Trophoblast cell (in vitro differentiated cells and primary cell): Measurements from ENCODE around the gene AGBL1.
A peak's percentile ranks its signal among the peaks of the same experiment; 100 is the strongest.

Experiments used
- DNase-seq, 2 donors: peaks; one replicate each; pipeline ENCODE4 v3.0.0-alpha.2; 2016
- H2AFZ ChIP-seq: 2 replicates; pipeline ENCODE4 v1.6.1; 2013; ENCODE audit warnings: low read length, moderate library complexity, mild to moderate bottlenecking; ENCODE audit not compliant: insufficient read depth, poor library complexity
- H2AK5ac ChIP-seq: 2 replicates; pipeline ENCODE4 v1.6.1; 2013; ENCODE audit warnings: mild to moderate bottlenecking, low read length
- H2BK120ac ChIP-seq: 2 replicates; pipeline ENCODE4 v1.6.1; 2013; ENCODE audit warnings: low read length, mild to moderate bottlenecking, moderate library complexity; ENCODE audit not compliant: insufficient read depth, poor library complexity
- H2BK12ac ChIP-seq: 2 replicates; pipeline ENCODE4 v1.6.1; 2013; ENCODE audit warnings: mild to moderate bottlenecking, low read length, moderate library complexity
- H2BK5ac ChIP-seq: 2 replicates; pipeline ENCODE4 v1.6.1; 2013; ENCODE audit warnings: low read length, low read depth, moderate library complexity, mild to moderate bottlenecking; ENCODE audit not compliant: poor library complexity
- H3K14ac ChIP-seq: 2 replicates; pipeline ENCODE4 v1.6.1; 2013; ENCODE audit warnings: mild to moderate bottlenecking, low read length
- H3K18ac ChIP-seq: 2 replicates; pipeline ENCODE4 v1.6.1; 2013; ENCODE audit warnings: mild to moderate bottlenecking, low read length
- H3K23ac ChIP-seq: 2 replicates; pipeline ENCODE4 v1.6.1; 2013; ENCODE audit warnings: low read length
- H3K27ac ChIP-seq: 2 replicates; pipeline ENCODE4 v1.5.1; 2013; ENCODE audit warnings: low read depth, mild to moderate bottlenecking, inconsistent platforms, low read length, moderate library complexity
- H3K27me3 ChIP-seq: 2 replicates; pipeline ENCODE4 v1.6.1; 2013; ENCODE audit warnings: inconsistent platforms, mild to moderate bottlenecking, low read length, moderate library complexity; ENCODE audit not compliant: insufficient read depth
- H3K36me3 ChIP-seq, 2 experiments: 1 replicate in 1 of 2; 2 replicates in 1 of 2; pipeline ENCODE4 v1.6.1; 2013; ENCODE audit warnings: low read length in 2 of 2, mild to moderate bottlenecking in 2 of 2, moderate library complexity in 1 of 2; ENCODE audit not compliant: insufficient read depth in 2 of 2, control insufficient read depth in 1 of 2
- H3K4ac ChIP-seq: 2 replicates; pipeline ENCODE4 v1.6.1; 2013; ENCODE audit warnings: low read depth, mild to moderate bottlenecking, low read length, moderate library complexity
- H3K4me1 ChIP-seq, 2 experiments: 1 replicate in 1 of 2; 2 replicates in 1 of 2; pipeline ENCODE4 v1.6.1; 2013; ENCODE audit warnings: low read length in 2 of 2, mild to moderate bottlenecking in 2 of 2, moderate library complexity in 1 of 2; ENCODE audit not compliant: insufficient read depth in 2 of 2, control insufficient read depth in 1 of 2
- H3K4me2 ChIP-seq: 2 replicates; pipeline ENCODE4 v1.6.1; 2013; ENCODE audit warnings: inconsistent platforms, mild to moderate bottlenecking, low read length, moderate library complexity
- H3K4me3 ChIP-seq: 2 replicates; pipeline ENCODE4 v1.5.1; 2013; ENCODE audit warnings: mild to moderate bottlenecking, low read depth, low read length, inconsistent platforms
- H3K79me1 ChIP-seq: one replicate; pipeline ENCODE4 v1.6.1; 2013; ENCODE audit warnings: low read length
- H3K79me2 ChIP-seq: 2 replicates; pipeline ENCODE4 v1.6.1; 2013; ENCODE audit warnings: low read length, mild to moderate bottlenecking; ENCODE audit not compliant: control insufficient read depth, insufficient read depth, poor library complexity
- H3K9ac ChIP-seq: 2 replicates; pipeline ENCODE4 v1.6.1; 2013; ENCODE audit warnings: mild to moderate bottlenecking, low read length
- H3K9me3 ChIP-seq: 2 replicates; pipeline ENCODE4 v1.6.1; 2013; ENCODE audit warnings: low read depth, mild to moderate bottlenecking, control low read depth, inconsistent platforms, low read length; ENCODE audit not compliant: insufficient read depth
- H4K12ac ChIP-seq: 2 replicates; pipeline ENCODE4 v1.6.1; 2013; ENCODE audit warnings: low read depth, mild to moderate bottlenecking, low read length, moderate library complexity
- H4K8ac ChIP-seq: 2 replicates; pipeline ENCODE4 v1.6.1; 2013; ENCODE audit warnings: low read depth, mild to moderate bottlenecking, low read length, moderate library complexity
- H4K91ac ChIP-seq: one replicate; pipeline ENCODE4 v1.6.1; 2013; ENCODE audit warnings: low read depth, mild to moderate bottlenecking, low read length, moderate library complexity
- WGBS: extraction: QIAGEN DNeasy Blood & Tissue Kit; methylation state at CpG from one replicate; pipeline ENCODE4 v1.1.7; 2013; ENCODE audit warnings: missing lambda C conversion rate; ENCODE audit not compliant: insufficient read length, insufficient coverage; ENCODE audit errors: extremely low coverage; 5-methylcytosine and 5-hydroxymethylcytosine counted together

Gene AGBL1

DNA sequence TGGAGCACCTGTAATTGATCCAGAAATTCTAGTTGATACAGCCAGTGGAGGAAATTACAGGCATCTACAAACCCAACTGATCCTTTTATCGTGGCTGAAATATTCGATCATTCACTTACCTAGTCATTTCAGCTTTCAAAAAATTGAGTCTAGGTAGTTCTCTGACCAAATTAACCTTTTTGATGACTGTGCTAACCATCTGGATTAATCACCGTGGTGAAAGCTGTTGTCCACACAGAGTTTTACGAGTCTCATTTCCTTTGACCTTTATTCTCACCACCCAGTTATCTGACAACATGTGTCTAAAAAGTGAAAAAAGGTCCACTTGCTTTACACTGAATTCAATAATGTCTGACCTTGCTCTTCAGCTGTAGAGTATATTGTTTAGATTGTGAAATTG is 354.3 kb downstream of the AGBL1 start:
- no CpG with 5 or more reads among the region's 4 CpGs for WGBS
- H4K8ac ChIP-seq = no peak overlapping the region
- H2AFZ ChIP-seq = no peak overlapping the region
- H3K4me1 ChIP-seq = no peaks in the 10 kb centered on the region
- H3K23ac ChIP-seq = no peak overlapping the region
- H4K91ac ChIP-seq = no peak overlapping the region
- no peak overlapping the region for H3K4me2 ChIP-seq
- no peak overlapping the region for H3K4ac ChIP-seq
- H3K18ac ChIP-seq = no peak overlapping the region
- no peaks in the 10 kb centered on the region for H3K79me1 ChIP-seq
- no peaks in the 10 kb centered on the region for H3K36me3 ChIP-seq
- no peaks in the 10 kb centered on the region for H3K9me3 ChIP-seq
- DNase-seq = no peak
- no peak overlapping the region for H3K4me3 ChIP-seq
- H2BK120ac ChIP-seq = no peak overlapping the region
- no peaks in the 10 kb centered on the region for H3K27me3 ChIP-seq
- H3K14ac ChIP-seq = no peak overlapping the region
- no peak overlapping the region for H2BK5ac ChIP-seq
- no peak overlapping the region for H2AK5ac ChIP-seq
- H2BK12ac ChIP-seq = no peak overlapping the region
- H3K9ac ChIP-seq = no peak overlapping the region
- no peak overlapping the region for H3K27ac ChIP-seq
- no peak overlapping the region for H4K12ac ChIP-seq
- no peaks in the 10 kb centered on the region for H3K79me2 ChIP-seq

DNA sequence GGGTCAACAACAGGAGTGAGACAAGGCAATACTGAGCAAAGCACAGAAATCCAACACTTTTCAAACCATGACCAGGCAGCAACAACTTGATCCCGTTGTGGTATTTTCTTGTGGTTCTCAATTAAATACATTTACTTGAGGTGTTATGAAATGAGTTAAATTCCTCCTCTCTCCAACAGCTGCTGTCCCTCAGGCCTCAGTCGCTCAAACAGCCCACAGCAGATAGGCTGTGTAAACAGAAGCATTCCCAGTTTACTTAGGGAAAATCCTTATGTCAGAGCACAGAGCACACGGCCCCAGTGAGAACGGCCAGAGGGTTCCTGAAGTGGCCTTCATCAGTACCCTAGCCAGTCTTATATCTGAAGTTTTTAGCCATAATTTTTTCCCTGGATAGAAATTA is 359.9 kb downstream of the AGBL1 start:
- H3K4me3 ChIP-seq = no peak overlapping the region
- H3K27ac ChIP-seq = no peak overlapping the region
- no peak overlapping the region for H4K8ac ChIP-seq
- H3K9me3 ChIP-seq = no peaks in the 10 kb centered on the region
- H3K79me2 ChIP-seq = no peaks in the 10 kb centered on the region
- no peaks in the 10 kb centered on the region for H3K36me3 ChIP-seq
- no peaks in the 10 kb centered on the region for H3K4me1 ChIP-seq
- no peak overlapping the region for H2AFZ ChIP-seq
- H2BK5ac ChIP-seq = no peak overlapping the region
- H3K9ac ChIP-seq = no peak overlapping the region
- no peak overlapping the region for H2BK120ac ChIP-seq
- H2AK5ac ChIP-seq = no peak overlapping the region
- no peaks in the 10 kb centered on the region for H3K79me1 ChIP-seq
- no peak overlapping the region for H3K4ac ChIP-seq
- no peak overlapping the region for H4K12ac ChIP-seq
- no peak for DNase-seq
- WGBS = no CpG with 5 or more reads among the region's 4 CpGs
- no peaks in the 10 kb centered on the region for H3K27me3 ChIP-seq
- H4K91ac ChIP-seq = no peak overlapping the region
- H2BK12ac ChIP-seq = no peak overlapping the region
- no peak overlapping the region for H3K18ac ChIP-seq
- H3K14ac ChIP-seq = no peak overlapping the region
- H3K23ac ChIP-seq = peak overlapping the region; percentile 27
- no peak overlapping the region for H3K4me2 ChIP-seq

DNA sequence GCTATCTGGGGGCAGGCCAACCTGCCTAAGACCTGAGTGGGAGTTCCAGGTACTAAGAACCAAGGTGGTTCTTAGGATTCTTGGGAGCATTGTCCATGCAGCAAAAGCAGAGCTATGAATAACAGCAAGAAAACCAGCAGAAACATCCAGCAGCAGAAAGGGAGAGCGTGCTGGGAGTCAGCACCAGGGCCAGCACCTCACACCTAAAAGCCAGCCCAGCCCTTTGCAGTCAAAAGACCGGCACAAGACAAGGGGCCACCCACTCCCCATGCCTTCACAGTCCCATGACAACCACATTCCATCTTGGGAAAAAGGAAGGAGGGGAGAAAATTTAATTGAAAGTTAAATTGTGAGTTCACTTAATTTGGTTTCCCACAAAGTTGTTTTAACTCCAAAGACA is 364.9 kb downstream of the AGBL1 start:
- Histone ChIP-seq H4K91ac (no peak overlapping the region), H3K4me3 (no peak overlapping the region), H2BK5ac (no peak overlapping the region), H3K4me2 (no peak overlapping the region), H2BK120ac (no peak overlapping the region), H2AK5ac (no peak overlapping the region), H4K12ac (no peak overlapping the region), H3K79me2 (no peaks in the 10 kb centered on the region), H2BK12ac (no peak overlapping the region), H3K4me1 (no peaks in the 10 kb centered on the region), H3K23ac (no peak overlapping the region), H3K36me3 (no peaks in the 10 kb centered on the region), H3K9ac (no peak overlapping the region), H3K79me1 (no peaks in the 10 kb centered on the region), H3K27ac (no peak overlapping the region), H4K8ac (no peak overlapping the region), H2AFZ (no peak overlapping the region), H3K4ac (no peak overlapping the region), H3K27me3 (no peaks in the 10 kb centered on the region), H3K14ac (no peak overlapping the region), H3K18ac (no peak overlapping the region), H3K9me3 (no peaks in the 10 kb centered on the region)
- WGBS = no CpG with 5 or more reads among the region's 2 CpGs
- no peak for DNase-seq

- Histone ChIP-seq H3K36me3 (no peaks in the 10 kb centered on the region), H3K9me3 (no peaks in the 10 kb centered on the region), H3K4me2 (no peak overlapping the region), H2BK5ac (no peak overlapping the region), H4K12ac (no peak overlapping the region), H3K4ac (no peak overlapping the region), H3K79me2 (no peaks in the 10 kb centered on the region), H3K4me3 (no peak overlapping the region), H2AFZ (no peak overlapping the region), H2BK12ac (no peak overlapping the region), H4K8ac (no peak overlapping the region), H2BK120ac (no peak overlapping the region), H3K4me1 (no peaks in the 10 kb centered on the region), H3K9ac (no peak overlapping the region), H3K18ac (no peak overlapping the region), H3K23ac (no peak overlapping the region), H4K91ac (no peak overlapping the region), H3K27ac (no peak overlapping the region), H3K79me1 (no peaks in the 10 kb centered on the region), H3K27me3 (no peaks in the 10 kb centered on the region), H2AK5ac (no peak overlapping the region), H3K14ac (no peak overlapping the region)
- WGBS = no CpG with 5 or more reads among the region's 6 CpGs
- no peak for DNase-seq
Measured at GRCh38 chr15:86445579-86446252, 366.0 kb downstream of the AGBL1 start.
